DOHH2 (cell line): ENCODE measurements around the gene MIEF1.

ENCODE experiments used
- EZH2phosphoT487 ChIP-seq: fragments of 200-600 bp; sonication (generic); IDR thresholded peaks from 2 replicates; pipeline ENCODE4 v1.6.1; 2017; ENCODE audit warnings: borderline replicate concordance, mild to moderate bottlenecking, antibody characterized with exemption, low read length, moderate library complexity, mixed read lengths
- TF ChIP-seq, protein P1 (sequence below): fragments of 200-600 bp; sonication (generic); IDR thresholded peaks from one replicate; pipeline ENCODE4 v1.5.1; 2014; ENCODE audit warnings: antibody characterized with exemption, mild to moderate bottlenecking, low read depth, low read length; ENCODE audit not compliant: poor library complexity, severe bottlenecking

DNA sequence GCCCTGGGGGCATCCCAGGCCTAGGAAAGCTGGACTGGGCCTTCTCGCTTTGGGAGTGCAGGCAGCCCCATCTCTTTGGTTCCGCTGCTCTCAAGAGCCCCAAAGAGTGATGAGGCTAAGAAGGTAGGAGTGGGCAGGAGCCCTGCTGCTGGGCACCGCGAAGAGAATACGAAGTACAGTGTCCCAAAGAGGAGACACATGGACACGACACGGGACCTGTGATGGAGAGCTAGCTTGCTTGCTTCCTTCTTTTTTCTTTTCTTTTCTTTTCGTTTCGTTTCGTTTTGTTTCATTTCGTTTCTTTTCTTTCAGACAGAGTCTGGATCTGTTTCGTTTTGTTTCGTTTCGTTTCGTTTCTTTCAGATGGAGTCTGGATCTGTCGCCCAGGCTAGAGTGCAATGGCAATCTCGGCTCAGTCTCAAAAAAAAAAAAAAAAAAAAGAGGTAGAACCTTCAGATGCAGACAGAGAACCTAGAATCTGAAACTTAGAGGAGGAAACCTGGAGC, 34.6 kb upstream of the MIEF1 start:
- no peak for TF ChIP-seq EZH2phosphoT487
- TF ChIP-seq, protein P1, sequence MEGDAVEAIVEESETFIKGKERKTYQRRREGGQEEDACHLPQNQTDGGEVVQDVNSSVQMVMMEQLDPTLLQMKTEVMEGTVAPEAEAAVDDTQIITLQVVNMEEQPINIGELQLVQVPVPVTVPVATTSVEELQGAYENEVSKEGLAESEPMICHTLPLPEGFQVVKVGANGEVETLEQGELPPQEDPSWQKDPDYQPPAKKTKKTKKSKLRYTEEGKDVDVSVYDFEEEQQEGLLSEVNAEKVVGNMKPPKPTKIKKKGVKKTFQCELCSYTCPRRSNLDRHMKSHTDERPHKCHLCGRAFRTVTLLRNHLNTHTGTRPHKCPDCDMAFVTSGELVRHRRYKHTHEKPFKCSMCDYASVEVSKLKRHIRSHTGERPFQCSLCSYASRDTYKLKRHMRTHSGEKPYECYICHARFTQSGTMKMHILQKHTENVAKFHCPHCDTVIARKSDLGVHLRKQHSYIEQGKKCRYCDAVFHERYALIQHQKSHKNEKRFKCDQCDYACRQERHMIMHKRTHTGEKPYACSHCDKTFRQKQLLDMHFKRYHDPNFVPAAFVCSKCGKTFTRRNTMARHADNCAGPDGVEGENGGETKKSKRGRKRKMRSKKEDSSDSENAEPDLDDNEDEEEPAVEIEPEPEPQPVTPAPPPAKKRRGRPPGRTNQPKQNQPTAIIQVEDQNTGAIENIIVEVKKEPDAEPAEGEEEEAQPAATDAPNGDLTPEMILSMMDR: no peak
